GM19438 (cell line): ENCODE data around the gene PGF.
A peak's percentile ranks its signal among the peaks of the same experiment; 100 is the strongest.
"Not testable (repeated sequence)": the region's sequence is repeated elsewhere in the genome, so short reads cannot be mapped to it uniquely, and the experiment has no call there.

Experiments used
- ATAC-seq: cut with Tn5 transposase; IDR thresholded peaks from one replicate; pipeline ENCODE4 v1.9.1; 2021; ENCODE audit warnings: low read depth; ENCODE audit not compliant: unreplicated experiment

PGF gene

DNA sequence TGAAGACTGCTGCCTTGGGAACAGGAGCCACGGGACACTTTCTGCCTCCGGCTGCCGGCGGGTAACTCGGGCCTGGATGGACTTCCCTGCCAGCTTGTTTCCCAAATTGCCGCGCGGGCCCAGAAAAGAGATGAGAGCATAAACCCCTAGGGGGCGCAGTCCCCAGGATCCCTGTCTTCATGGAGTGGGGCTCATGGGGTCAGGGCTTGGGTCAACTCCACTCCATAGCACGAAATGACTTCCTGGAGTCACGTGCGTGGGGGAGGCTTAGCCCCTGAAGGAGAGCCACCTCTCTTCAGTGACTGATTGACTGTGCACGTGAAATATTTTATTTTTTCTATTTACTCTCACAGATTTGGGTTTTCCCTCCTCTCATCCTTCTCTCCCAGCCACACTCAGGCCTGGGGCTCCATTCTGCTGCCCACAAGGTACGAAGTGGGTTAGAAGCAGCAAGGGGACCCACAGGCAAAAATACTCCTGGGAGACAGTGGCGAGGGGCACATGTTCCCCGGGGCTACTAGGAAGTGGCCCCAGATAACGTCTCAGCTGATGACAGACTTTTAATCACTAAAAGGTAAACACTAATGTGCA is 10.0 kb downstream of the PGF start:
- ATAC-seq, result no peak

DNA sequence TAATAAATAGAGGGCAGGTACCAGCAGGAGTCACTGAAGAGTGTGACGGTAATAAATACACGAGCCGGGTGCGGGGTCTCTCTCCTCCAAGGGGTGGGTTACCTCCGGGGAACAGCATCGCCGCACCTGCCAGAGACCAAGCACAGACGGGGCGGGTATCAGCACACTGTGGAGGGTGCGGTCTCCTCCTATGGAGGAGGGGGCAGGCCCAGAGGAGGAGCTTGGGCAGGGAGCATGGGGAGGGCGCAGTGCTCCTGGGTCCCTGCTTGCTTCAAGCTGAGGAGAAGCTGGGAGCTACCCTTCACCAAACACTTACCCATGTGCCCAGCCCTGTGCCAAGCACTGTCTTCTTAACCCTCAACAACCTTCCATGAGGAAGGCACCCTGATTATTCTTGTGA is 12.8 kb downstream of the PGF start:
- ATAC-seq, result no peak

DNA sequence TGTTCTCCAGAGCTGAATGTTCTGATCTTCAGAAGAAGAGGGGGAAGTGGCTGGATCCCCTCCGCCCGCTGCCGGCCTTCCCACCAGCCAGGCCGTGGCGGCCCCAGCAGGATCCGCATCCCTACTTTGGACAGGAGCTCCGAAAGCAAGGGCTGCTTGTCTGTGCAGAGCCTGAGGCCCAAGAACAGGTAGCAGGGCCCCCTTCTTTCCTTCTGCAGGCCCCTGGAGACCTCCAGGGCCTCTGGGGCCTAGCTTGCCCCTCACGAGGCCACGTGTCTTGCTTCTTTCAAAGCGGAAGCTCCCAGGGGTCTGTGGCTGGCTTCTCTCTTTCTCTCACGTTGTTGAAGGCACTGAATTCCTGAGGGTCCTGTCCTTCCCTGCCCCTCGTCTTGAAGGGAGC is 13.2 kb downstream of the PGF start:
- ATAC-seq, result peak; percentile 10

DNA sequence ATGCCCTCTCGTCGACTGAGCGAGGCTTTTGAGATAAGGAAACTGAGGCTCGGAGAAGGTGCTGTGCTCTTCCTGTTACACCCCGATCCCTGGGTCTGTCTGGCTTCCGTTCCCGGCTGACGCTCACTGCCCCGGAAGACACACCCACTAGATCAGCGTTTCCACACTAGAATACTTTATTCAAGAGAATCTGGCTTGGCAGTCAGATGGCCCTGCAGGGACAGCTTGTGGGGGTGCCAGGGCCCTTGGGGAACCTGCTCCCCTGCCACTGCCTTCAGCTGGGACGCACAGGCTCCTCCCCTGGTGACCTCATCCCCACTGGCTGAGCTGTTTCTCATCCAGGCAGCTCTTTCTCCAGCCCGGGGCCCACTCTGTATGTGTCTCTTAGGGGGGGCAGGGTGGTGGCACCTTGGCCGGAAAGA is 13.7 kb downstream of the PGF start:
- peak; percentile 49 for ATAC-seq

DNA sequence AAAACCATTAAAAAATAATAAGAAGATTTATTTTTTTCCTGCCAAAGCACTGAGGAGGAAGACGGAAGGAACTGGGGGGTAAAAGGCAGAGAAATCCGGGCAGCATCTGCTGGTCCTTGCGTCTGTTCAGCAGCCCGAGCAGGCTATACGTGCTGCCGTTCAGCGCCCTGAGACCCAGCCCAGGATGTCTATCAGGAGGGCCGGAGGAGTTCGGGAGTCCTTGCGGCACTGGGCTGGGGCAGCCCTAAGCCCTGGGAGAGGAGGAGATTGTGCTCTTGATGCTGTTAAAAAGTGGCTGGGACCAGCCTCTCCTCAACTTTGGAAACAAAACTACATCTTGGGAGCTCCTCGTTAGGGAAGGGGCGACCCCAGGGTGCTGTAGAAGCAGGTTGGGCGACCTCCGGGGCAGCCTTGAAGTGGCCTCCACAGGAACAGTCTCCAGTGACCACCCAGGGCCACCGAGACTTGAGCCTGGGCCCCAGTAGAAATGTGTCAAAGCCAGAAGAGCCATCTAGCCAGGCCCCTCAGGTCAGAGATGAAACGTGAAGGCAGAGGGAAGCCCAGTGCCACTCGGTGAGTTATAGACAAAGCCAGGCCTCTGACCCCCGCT is 14.3 kb downstream of the PGF start:
- no peak for ATAC-seq

DNA sequence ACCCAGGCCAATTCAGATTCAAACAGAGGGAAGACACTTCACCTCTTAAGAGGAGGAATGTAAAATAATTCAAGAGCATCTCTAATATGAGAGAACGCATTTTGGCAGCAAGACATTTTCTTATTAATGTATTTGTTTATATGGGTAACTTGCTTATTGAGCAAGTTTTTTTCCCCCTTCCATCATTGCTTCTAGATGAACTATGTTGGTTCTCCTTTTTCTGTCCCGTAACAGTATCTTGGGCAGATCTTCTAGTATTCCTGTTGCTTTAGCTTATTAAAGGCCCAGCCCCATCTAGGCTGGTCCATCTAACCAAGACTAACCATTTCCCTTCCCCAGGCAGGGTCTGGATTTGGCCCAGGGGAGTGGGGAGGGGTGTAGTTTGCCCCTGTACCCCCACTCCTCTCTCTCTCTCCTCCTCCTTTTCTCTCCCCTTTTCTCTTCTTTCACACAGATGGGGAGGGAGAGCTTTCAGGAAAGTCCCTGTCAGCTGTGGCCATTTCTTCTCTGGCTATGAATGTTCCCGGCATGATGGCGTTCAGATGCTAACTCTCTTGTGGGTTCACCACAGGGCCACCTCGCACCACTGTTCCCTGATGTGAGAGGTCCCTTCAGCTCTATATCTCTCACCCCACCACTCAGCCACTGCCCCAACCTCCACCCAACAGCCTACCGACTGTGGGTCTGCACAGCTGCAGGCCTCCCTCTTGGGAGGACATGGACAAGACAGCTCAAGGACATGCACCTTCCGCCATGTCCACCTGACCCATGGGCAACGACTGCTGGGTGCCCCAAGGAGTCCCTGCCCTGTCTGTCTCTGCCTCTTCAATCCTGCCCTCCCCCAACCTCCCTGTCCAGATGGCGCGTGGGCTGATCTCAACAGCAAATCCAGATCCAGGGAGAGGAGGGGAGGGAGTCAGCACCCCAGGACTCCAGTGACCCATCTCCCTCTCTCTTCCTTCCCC is 16.6 kb downstream of the PGF start:
- ATAC-seq, result no peak

DNA sequence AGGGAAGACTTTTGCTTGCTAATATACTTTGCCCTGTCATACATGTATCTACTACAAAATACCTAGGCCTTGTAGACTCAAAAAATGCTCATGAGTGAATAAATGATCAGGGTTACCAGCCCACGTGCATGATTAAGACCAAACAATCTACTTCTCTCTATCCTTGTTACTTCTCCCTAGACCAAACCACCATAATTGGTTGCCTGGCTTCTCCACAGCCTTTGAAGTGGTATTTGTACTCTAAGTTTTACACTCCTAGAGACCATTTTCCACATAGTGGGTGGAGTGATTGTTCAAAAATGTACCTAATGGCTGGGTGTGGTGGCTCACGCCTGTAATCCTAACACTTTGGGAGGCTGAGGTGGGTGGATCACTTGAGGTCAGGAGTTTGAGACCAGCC is 18.2 kb downstream of the PGF start:
- ATAC-seq, result no peak

DNA sequence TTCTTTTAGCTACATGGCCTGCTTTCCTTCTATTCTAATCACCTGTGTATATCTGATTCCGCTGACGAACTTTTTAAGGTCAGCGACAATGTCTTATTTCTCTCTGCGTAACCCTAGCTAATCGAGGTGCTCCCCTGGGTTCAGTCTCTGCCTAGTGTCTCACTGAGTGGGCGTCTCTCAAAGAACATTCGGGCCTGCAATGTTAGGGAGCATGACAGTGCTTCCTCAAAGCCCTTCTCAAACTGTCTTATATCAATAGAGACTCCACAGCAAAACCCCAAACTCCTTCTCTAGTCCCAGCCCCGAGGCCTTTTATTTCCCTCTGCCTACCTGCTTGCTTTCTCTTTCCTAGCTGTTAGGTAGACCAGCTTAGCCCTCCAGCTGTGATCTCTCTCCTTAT is 18.7 kb downstream of the PGF start:
- no peak for ATAC-seq

DNA sequence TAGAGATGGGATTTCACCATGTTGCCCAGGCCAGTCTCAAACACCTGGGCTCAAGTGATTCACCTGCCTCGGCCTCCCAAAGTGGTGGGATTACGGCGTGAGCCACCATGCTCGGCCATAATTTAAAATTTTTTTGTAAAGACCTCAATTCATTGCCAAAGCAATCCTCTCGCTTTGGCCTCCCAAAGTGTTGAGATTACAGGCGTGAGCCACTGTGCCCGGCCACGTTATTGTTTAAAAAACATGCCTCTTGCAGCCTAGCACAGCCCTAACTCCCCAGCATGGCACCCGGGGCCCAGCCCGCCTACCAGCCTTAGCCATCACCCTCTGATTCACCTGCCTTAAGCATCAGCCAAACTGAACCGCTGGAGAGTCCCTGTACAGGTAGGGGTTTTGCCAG is 19.2 kb downstream of the PGF start:
- no peak for ATAC-seq

DNA sequence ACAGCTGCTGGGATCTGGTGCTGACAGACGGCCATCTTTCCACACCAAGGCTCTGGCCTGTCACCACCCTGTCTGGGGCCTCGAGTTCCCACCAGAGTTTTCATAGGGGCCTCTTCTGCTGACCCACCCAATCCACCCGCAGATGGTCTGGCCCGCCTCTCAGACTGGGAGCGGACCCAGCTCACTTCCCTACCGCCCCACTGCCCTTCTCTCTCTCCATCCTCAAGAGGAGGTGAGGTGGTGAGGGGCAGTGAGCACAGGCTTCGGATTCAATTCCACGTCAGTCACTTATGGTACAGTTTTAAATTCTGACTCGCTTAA is 20.1 kb downstream of the PGF start:
- no peak for ATAC-seq

DNA sequence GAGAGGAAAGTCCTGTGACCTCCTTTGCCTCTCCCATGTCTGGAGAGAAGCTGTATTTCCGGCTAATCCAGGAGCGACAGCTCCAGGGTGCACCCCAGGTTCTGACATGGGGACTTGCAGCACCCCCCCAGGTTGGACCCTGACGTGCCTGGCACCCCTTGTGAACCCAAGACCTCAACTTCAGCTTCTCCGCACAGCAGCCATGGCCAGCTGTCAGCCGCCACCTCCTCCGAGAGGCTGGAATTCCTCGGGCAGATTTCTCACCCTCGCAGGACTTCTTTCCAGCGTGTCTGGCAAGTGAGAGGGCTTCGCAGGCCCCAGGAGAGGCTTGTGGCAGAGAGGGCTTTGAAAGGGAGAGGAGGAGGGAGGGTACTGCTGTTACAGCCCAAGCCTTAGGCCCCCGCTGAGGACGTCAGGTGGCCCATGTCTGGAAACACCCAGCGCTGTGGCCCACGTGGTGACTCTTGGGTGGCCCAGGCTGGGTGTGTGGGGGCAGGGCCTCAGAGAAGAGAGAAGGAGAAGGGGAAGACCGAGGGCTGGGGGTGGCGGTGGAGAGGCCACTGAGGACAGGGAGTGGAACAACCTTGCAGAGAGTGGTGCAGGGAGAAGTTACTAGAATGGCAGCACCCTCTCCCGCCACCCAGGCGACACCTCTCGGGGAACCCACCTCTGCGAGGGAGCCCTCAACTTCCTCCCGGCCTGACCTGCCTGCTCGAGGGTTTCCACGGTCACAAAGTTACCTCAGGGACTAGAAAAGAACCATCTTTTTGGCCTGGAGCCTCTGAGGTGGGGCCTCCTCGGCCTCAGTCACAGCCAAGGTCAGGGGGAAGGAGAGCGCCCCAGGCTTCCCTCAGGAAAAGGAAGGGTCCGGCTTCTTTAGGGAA is 20.7 kb downstream of the PGF start:
- ATAC-seq, result no peak

DNA sequence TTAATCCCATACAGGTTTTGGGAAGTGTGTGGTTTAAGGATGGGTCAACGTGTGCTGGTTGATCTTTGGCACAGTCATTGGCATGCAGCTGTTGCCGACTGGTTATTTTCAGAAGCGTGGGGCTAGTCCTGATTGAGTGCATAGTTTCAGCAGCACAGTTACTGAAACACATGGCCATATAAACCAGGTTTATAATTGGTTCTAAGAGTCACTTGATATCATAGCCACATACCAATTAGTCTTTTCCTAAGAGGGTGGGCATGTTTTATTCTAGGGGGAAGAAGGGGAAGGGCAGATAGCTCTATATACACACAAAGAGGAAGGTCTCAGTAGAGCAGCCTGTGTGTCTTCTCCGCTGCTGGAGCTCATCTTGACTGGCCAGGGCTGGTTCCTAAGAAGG is 21.4 kb downstream of the PGF start:
- no peak for ATAC-seq

DNA sequence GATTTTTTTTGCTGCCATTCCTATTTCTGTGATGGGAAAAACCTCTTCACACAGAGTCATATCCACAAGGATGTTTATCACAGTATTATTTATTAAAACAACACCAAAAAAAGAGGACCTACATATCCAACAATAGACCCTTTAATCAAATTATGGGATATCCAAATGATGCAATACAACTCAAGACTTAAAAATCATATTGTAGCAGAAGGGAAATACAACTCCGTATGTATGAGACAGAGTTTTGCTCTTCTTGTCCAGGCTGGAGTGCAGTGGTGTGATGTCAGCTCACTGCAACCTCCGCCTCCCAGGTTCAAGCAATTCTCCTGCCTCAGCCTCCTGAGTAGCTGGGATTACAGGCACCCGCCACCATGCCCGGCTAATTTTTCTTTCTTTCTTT is 22.5 kb downstream of the PGF start:
- not testable (repeated sequence) for ATAC-seq

DNA sequence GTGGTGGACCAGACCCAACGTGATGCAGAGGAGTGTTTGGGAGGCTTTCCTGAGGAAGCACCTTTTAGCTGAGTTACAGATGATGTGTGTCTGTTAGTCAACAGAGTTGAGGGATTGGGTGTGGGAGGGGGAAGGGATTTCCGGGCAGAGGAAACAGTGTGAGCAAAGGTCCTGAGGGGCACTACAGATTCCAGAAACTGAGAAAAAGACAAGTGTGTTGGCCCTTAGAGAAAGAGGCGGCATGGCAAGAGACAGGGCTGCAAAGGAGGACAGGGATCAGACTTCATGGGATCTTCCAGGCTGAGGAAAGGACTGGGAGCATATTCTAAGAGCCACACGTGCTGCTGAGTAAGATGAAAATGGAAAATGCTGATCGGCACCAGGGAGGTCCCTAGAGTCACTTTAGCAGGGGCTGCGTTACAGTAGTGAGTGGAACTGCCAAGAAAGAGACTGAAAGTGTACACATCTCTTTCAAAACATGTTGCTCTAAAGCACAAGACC is 22.9 kb downstream of the PGF start:
- no peak for ATAC-seq

DNA sequence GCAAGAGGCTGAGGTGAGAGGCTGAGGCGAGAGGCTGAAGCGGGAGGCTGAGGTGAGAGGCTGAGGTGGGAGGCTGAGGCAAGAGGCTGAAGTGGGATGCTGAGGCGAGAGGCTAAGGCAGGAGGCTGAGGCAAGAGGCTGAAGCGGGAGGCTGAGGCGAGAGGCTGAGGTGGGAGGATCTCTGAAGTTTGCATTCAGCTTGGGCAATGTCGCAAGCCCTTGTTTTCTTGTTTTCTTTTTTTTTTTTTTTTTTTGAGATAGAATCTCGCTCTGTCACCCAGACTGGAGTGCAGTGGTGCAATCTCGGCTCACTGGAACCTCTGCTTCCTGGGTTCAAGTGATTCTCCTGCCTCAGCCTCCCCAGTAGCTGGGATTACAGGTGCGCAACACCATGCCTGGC is 23.7 kb downstream of the PGF start:
- not testable (repeated sequence) for ATAC-seq

DNA sequence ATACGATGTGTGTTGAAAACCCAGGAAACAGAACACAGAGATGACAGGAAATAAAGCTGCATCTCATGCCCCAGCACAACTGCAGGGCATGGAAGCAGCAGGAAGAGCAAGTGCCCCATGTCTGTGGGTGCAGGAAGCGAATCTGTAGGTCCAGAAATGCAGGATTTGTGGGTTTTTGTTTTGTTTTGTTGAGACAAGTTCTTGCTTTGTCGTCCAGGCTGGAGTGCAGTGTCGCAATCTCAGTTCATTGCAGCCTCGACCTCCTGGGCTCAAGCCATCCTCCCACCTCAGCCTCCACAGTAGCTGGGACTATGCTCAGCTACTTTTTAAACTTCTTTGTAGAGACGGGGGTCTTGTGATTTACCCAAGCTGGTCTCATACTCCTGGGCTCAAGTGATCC is 26.2 kb downstream of the PGF start:
- ATAC-seq, result no peak

DNA sequence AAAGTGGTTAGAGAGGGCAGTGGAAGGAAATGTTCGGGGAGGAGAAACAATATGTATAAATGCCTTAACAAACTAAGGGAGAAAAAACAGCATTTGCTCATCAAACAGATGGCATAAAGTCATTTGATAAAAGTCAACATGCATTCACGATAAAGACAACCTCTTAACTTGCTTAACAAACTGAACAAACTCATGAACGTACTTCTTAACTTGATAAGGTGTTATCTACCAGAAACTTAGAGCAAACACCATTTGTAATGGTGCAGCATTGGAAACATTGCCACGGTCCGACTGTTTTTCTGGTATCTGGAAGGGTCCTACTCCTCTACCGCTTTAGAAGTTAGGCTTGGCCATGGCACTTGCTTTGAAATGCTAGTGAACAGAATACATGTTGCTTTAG is 28.2 kb downstream of the PGF start:
- ATAC-seq, result no peak

DNA sequence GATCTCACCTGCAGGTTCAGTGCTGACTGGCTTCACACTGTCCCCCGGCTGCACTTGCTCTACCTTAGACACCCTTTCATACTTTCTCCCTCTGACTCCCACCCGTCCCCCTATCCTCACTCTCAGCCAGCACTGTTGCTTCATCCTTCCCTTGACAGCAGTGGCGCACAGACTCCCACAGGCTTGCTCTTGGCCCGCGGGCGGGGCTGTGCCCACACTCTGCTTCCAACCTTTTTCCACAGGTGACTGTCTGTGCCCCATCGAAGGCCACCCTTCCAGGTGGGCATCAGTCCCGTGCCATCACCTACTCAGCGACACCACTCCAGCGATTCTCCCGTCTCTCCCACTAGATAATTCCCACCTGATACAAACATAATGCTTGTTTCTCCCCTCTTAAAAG is 31.3 kb downstream of the PGF start:
- ATAC-seq, result no peak

DNA sequence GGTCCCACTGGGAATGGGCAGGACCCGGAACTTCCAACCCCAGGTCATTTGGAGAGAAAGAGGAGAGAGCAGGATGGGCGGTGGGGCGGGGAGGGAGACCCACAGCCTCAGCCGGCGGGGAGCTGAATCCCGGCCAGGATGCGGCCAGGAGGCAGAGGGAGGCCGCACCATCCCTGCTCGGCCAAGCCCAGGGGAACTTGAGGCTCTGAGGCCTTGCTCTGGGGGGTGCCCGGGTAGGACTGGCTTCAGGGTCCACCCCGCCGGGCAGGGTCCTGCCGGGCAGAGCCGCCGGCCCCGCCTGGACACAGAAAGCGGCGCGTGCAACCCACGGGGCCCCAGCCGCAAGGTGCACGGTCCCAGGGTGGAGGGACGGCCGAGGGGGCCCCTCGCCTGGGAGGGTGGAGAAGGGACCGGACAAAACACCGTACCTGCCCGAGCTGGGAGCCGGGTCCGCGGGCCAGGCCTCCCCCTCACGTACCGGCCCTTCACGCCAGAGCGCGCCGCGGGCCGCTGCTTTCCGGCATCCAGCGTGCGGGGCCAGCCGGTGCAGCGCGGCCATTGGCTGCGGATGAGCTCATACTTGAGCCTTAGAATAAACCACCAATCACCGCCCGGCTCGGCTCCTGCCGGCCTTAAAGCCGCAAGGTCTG is 32.5 kb downstream of the PGF start, which contains the start of gene RPS6KL1:
Gene RPS6KL1, minus strand, starts transcription at position 509 of the 650 bp plus-strand sequence. CDS start 1,719 bp downstream, outside the sequence.
- ATAC-seq, result peak; percentile 92
